ENCODE data around the gene CCDC197.

DNA sequence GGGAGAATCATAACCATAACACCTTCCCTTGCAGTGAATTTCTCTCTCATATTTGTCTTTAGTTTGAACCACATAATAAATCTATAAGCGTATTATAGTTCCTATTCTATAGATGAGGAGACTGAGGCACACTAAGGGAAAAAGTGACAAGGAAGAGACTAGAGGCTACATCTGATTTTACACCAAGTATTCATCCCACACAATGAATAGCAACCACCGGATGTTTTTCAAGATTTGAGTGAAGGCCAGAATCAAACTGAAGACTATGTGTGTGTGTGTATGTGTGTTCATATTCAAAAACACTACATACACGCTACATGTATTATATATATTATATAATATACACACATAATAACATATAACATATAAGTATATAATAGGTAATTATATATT is 25.5 kb upstream of the CCDC197 start:
- TF ChIP-seq, protein P1, sequence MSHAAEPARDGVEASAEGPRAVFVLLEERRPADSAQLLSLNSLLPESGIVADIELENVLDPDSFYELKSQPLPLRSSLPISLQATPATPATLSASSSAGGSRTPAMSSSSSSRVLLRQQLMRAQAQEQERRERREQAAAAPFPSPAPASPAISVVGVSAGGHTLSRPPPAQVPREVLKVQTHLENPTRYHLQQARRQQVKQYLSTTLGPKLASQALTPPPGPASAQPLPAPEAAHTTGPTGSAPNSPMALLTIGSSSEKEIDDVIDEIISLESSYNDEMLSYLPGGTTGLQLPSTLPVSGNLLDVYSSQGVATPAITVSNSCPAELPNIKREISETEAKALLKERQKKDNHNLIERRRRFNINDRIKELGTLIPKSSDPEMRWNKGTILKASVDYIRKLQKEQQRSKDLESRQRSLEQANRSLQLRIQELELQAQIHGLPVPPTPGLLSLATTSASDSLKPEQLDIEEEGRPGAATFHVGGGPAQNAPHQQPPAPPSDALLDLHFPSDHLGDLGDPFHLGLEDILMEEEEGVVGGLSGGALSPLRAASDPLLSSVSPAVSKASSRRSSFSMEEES (CRISPR knock-in tag; IDR thresholded peaks at IDR 0.05), result no peak
- TF ChIP-seq, protein P2, sequence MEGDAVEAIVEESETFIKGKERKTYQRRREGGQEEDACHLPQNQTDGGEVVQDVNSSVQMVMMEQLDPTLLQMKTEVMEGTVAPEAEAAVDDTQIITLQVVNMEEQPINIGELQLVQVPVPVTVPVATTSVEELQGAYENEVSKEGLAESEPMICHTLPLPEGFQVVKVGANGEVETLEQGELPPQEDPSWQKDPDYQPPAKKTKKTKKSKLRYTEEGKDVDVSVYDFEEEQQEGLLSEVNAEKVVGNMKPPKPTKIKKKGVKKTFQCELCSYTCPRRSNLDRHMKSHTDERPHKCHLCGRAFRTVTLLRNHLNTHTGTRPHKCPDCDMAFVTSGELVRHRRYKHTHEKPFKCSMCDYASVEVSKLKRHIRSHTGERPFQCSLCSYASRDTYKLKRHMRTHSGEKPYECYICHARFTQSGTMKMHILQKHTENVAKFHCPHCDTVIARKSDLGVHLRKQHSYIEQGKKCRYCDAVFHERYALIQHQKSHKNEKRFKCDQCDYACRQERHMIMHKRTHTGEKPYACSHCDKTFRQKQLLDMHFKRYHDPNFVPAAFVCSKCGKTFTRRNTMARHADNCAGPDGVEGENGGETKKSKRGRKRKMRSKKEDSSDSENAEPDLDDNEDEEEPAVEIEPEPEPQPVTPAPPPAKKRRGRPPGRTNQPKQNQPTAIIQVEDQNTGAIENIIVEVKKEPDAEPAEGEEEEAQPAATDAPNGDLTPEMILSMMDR (IDR thresholded peaks at IDR 0.05 in 2 of 3, conservative IDR thresholded peaks at IDR 0.05 in 1 of 3; ENCODE audit: insufficient read depth in 2 of 3, low read depth in 1 of 3, low read length in 3 of 3), result no peak
- TF ChIP-seq MYC (IDR thresholded peaks at IDR 0.05; ENCODE audit: low read depth, low read length) (no peak), MYC (CRISPR knock-in tag; IDR thresholded peaks at IDR 0.05; ENCODE audit: borderline replicate concordance, low read depth) (no peak), POLR2AphosphoS5 (IDR thresholded peaks at IDR 0.05; ENCODE audit: control insufficient read depth, insufficient read depth, low read depth, low read length) (no peak), SMAD2 (IDR thresholded peaks at IDR 0.05; ENCODE audit: low read depth, low read length) (no peak)
